Vein endothelial cell (primary cell): Measurements from ENCODE around the gene MVK. TPM values are rescaled to one million over a fixed set of nuclear protein-coding genes. Genes with fewer than 3 reads are reported as not detected.

ENCODE experiments used
- total RNA-seq: library from RNA; depleted of rRNA; stranded (reverse); fragments of >200 nt; gene quantifications from 2 replicates; pipeline ENCODE4 v1.2.3, GENCODE V29; 2012

Gene MVK
- total RNA-seq: 11.1 and 18.7 TPM in 2 replicates

GRCh38 chr12:109573029-109573913 is at the start of gene MVK, which contains the start of gene MMAB:
TSS of gene MVK (plus strand) at chr12:109573794. CDS start at chr12:109574823, 1,029 bp downstream.
TSS of gene MMAB (minus strand) at chr12:109573504. CDS start at chr12:109573480, 24 bp downstream.

Other genes starting within 250 kb of the MVK start
- gene MYO1H, start 225.9 kb upstream of the MVK start, total RNA-seq: not detected in 2 replicates
- 121 and 141 TPM in 2 replicates for gene KCTD10, start 96.5 kb upstream of the MVK start, total RNA-seq
- gene UBE3B, start 96.2 kb upstream of the MVK start, total RNA-seq: 36.1 and 37.6 TPM in 2 replicates
- gene MMAB, start 290 bp upstream of the MVK start, total RNA-seq: 22.2 and 25.3 TPM in 2 replicates
- gene FAM222A, start 140.0 kb downstream of the MVK start, total RNA-seq: 0.65 and 0.86 TPM in 2 replicates